22Rv1 (cell line): ENCODE results near the gene SERPINB1.
A peak's percentile ranks its signal among the peaks of the same experiment; 100 is the strongest.

ENCODE experiments used
- CTCF ChIP-seq: fragments of 450-650 bp; IDR thresholded peaks from 2 replicates; pipeline ENCODE4 v1.5.1; 2017; ENCODE audit warnings: mild to moderate bottlenecking
- ZFX ChIP-seq: fragments of 450-650 bp; IDR thresholded peaks from 2 replicates; pipeline ENCODE4 v1.6.1; 2017; ENCODE audit warnings: antibody characterized with exemption, borderline replicate concordance

DNA sequence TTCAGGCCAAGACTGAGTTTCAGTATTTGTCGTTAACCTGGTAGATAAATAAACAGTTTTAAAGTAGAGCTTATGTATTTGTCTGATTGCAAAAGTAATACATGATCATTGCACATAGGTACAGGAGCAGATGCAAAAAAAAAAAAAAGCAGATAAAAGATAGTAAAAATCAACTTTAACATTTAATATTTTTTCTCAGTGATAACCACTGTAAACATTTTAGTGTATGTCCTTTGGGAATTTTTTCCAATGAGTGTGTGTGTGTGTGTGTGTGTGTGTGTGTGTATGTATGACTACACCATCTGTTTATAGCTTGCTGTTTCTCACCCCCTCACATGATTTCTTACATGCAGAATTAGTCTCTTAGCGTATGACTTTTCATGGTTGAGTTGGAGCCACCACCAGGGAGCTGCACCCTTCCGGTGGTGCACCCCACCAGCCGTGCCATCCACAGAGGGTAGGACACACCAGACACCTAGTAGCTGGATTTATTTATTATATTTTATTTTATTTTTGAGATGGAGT lies 50.2 kb downstream of the SERPINB1 start:
- peak; percentile 55 for TF ChIP-seq CTCF
- no peak for TF ChIP-seq ZFX
